Astrocyte (in vitro differentiated cells and primary cell): ENCODE results near the gene ACTR3C.
"Not testable (repeated sequence)": the region's sequence is repeated elsewhere in the genome, so short reads cannot be mapped to it uniquely, and the experiment has no call there.

Source experiments
- CTCF ChIP-seq: IDR thresholded peaks from 2 replicates; pipeline ENCODE4 v1.5.1; 2011; ENCODE audit warnings: low read depth, mild to moderate bottlenecking, inconsistent platforms, low read length, moderate library complexity; ENCODE audit not compliant: insufficient read depth
- EZH2 ChIP-seq: IDR thresholded peaks from 2 replicates; pipeline ENCODE4 v1.6.1; 2012; ENCODE audit warnings: mild to moderate bottlenecking, low read length, inconsistent platforms; ENCODE audit not compliant: insufficient read depth

GRCh38 chr7:150262656-150263055 is 60.7 kb downstream of the ACTR3C start:
- TF ChIP-seq CTCF, EZH2: not testable (repeated sequence)
